Measurements from ENCODE around the gene ICE1. TPM values are rescaled to one million over a fixed set of nuclear protein-coding genes. Genes with fewer than 3 reads are reported as not detected.

The ICE1 gene
- total RNA-seq, 1 experiment from 2014 or later, result 48.9 TPM

GRCh38 chr5:5505815-5506214 lies 83.3 kb downstream of the ICE1 start:
- Mint-ChIP-seq H3K4me3 (no peak overlapping the region), H3K4me1 (peaks cover 3% of the 10 kb centered on the region), H3K9me3 (peaks cover 55% of the 10 kb centered on the region), H3K27ac (no peak overlapping the region), H3K27me3 (ENCODE audit: low read depth) (peaks cover 3% of the 10 kb centered on the region), H3K36me3 (peaks cover 31% of the 10 kb centered on the region)
- POLR2A ChIA-PET, result no interaction called here
- TF ChIP-seq E2F5 (CRISPR knock-in tag; IDR thresholded peaks at IDR 0.05), result no peak
- no peak for TF ChIP-seq HMGXB4 (CRISPR knock-in tag; IDR thresholded peaks at IDR 0.05)
- no peak for TF ChIP-seq MXD4 (CRISPR knock-in tag; IDR thresholded peaks at IDR 0.05; ENCODE audit: borderline replicate concordance)
- TF ChIP-seq SP1 (CRISPR knock-in tag; conservative IDR thresholded peaks at IDR 0.05), result no peak
- no peak for TF ChIP-seq ZNF317 (CRISPR knock-in tag; IDR thresholded peaks at IDR 0.05; ENCODE audit: borderline replicate concordance, low read depth)
- no peak for TF ChIP-seq NFYB (CRISPR knock-in tag; conservative IDR thresholded peaks at IDR 0.05; ENCODE audit: low read depth)
- TF ChIP-seq TEAD1 (CRISPR knock-in tag; IDR thresholded peaks at IDR 0.05), result no peak
- no peak for TF ChIP-seq FOXJ3 (CRISPR knock-in tag; IDR thresholded peaks at IDR 0.05; ENCODE audit: borderline replicate concordance)
- TF ChIP-seq ARID4B (CRISPR knock-in tag; IDR thresholded peaks at IDR 0.05; ENCODE audit: borderline replicate concordance), result no peak
- no peak for TF ChIP-seq E2F1 (CRISPR knock-in tag; IDR thresholded peaks at IDR 0.05)
- no peak for TF ChIP-seq MLX (CRISPR knock-in tag; IDR thresholded peaks at IDR 0.05)
- no peak for TF ChIP-seq ZNF416 (CRISPR knock-in tag; IDR thresholded peaks at IDR 0.05)
- no peak for TF ChIP-seq ZMAT4 (CRISPR knock-in tag; IDR thresholded peaks at IDR 0.05)
- no peak for TF ChIP-seq IRF2 (CRISPR knock-in tag; IDR thresholded peaks at IDR 0.05; ENCODE audit: borderline replicate concordance, low read depth)
- no peak for TF ChIP-seq FOXP1 (CRISPR knock-in tag; IDR thresholded peaks at IDR 0.05; ENCODE audit: borderline replicate concordance)
- no peak for TF ChIP-seq ZNF263 (CRISPR knock-in tag; IDR thresholded peaks at IDR 0.05; ENCODE audit: low read depth)
- TF ChIP-seq ATF1 (CRISPR knock-in tag; IDR thresholded peaks at IDR 0.05), result no peak
- CTCF ChIA-PET, result no interaction called here
- ATAC-seq (no peak), DNase-seq (ENCODE audit: low spot score) (no peak)

All from WTC11 (cell line).